Upper lobe of left lung (tissue), 4 donors: ENCODE results near the gene ANKFY1.

ENCODE experiments used
- POLR2A ChIP-seq, 4 donors: fragments of 450-650 bp; IDR thresholded peaks; one replicate each; pipeline ENCODE4 v1.5.1; 2016 to 2017; ENCODE audit warnings: antibody characterized with exemption in 4 of 4, mild to moderate bottlenecking in 2 of 4
- POLR2AphosphoS5 ChIP-seq, 2 donors: sonication (generic); formaldehyde crosslinking; IDR thresholded peaks; one replicate each; pipeline ENCODE4 v1.5.1; 2017; ENCODE audit warnings: antibody characterized with exemption in 2 of 2

- TF ChIP-seq POLR2A (IDR thresholded peaks at IDR 0.05) (no peak), POLR2AphosphoS5 (IDR thresholded peaks at IDR 0.05) (no peak)
These were observed 113.7 kb downstream of the ANKFY1 start for GRCh38 chr17:4150096-4150495.
